Measurements from ENCODE around the gene SPON1.

Gene SPON1

DNA sequence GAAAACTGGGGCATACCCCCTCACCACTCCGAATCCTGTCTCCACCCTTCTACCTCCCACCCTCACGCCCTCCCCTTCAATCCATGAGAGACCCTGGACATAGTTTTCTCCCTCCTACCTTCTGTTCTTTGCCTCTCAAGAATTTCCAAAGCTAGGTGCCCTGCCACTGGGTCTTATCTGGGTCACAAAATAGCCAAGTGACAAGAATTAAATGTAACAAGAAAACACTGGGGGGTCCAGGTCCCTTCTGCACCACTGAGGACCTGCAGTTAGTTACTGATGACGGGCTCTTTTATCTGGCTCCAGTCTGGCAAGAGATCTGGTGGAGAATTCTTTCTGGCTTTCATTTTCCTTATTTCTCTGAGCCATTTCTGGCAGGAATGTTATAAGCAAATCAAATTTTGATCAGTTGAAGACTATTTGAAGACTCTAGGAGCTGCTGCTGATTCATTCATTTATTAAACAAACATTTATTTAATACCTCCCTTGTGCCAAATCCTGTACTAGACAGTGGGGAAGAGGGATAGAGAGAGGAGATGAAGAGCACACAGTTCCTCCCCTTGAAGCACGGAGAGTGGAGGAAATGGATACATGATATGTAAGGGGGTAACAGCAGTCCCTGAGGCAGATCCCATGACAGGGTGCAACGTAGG, 261.2 kb downstream of the SPON1 start:
- Histone ChIP-seq H3K36me3 (ENCODE audit: control insufficient read depth in 5 of 5, insufficient read depth in 5 of 5, low read length in 5 of 5) (no peaks in the 10 kb centered on the region), H3K4me3 (ENCODE audit: low read depth in 1 of 5, low read length in 5 of 5) (no peak overlapping the region), H3K27ac (ENCODE audit: low read depth, low read length) (no peak overlapping the region), H3K4me1 (ENCODE audit: control insufficient read depth in 5 of 5, insufficient read depth in 5 of 5, low read length in 5 of 5) (no peaks in the 10 kb centered on the region), H3K9me3 (ENCODE audit: control insufficient read depth in 5 of 5, low read length in 5 of 5) (peaks cover 0 to 7% (median 4%) of the 10 kb centered on the region in 5 donors), H3K9ac (ENCODE audit: low read length in 5 of 5) (no peak overlapping the region), H3K27me3 (ENCODE audit: control insufficient read depth in 5 of 5, insufficient read depth in 4 of 5, low read length in 5 of 5) (no peaks in the 10 kb centered on the region)

GRCh38 chr11:14224395-14224794, 261.9 kb downstream of the SPON1 start:
- Histone ChIP-seq H3K4me1 (ENCODE audit: control insufficient read depth in 5 of 5, insufficient read depth in 5 of 5, low read length in 5 of 5) (no peaks in the 10 kb centered on the region), H3K9ac (ENCODE audit: low read length in 5 of 5) (no peak overlapping the region), H3K27ac (ENCODE audit: low read depth, low read length) (no peak overlapping the region)

GRCh38 chr11:14225666-14226065, 263.1 kb downstream of the SPON1 start:
- Histone ChIP-seq H3K36me3 (ENCODE audit: control insufficient read depth in 5 of 5, insufficient read depth in 5 of 5, low read length in 5 of 5) (no peaks in the 10 kb centered on the region), H3K4me3 (ENCODE audit: low read depth in 1 of 5, low read length in 5 of 5) (no peak overlapping the region), H3K4me1 (ENCODE audit: control insufficient read depth in 5 of 5, insufficient read depth in 5 of 5, low read length in 5 of 5) (no peaks in the 10 kb centered on the region), H3K27me3 (ENCODE audit: control insufficient read depth in 5 of 5, insufficient read depth in 4 of 5, low read length in 5 of 5) (no peaks in the 10 kb centered on the region), H3K9ac (ENCODE audit: low read length in 5 of 5) (no peak overlapping the region), H3K27ac (ENCODE audit: low read depth, low read length) (no peak overlapping the region), H3K9me3 (ENCODE audit: control insufficient read depth in 5 of 5, low read length in 5 of 5) (peaks cover 0 to 7% (median 4%) of the 10 kb centered on the region in 5 donors)

More at GRCh38 chr11:14224395-14224794, 261.9 kb downstream of the SPON1 start:
- no peaks in the 10 kb centered on the region for H3K36me3 ChIP-seq (ENCODE audit: control insufficient read depth in 5 of 5, insufficient read depth in 5 of 5, low read length in 5 of 5)
- no peak overlapping the region for H3K4me3 ChIP-seq (ENCODE audit: low read depth in 1 of 5, low read length in 5 of 5)
- H3K9me3 ChIP-seq (ENCODE audit: control insufficient read depth in 5 of 5, low read length in 5 of 5), result peaks cover 0 to 7% (median 4%) of the 10 kb centered on the region in 5 donors
- no peaks in the 10 kb centered on the region for H3K27me3 ChIP-seq (ENCODE audit: control insufficient read depth in 5 of 5, insufficient read depth in 4 of 5, low read length in 5 of 5)

- Histone ChIP-seq H3K36me3 (ENCODE audit: control insufficient read depth in 5 of 5, insufficient read depth in 5 of 5, low read length in 5 of 5) (no peaks in the 10 kb centered on the region), H3K27me3 (ENCODE audit: control insufficient read depth in 5 of 5, insufficient read depth in 4 of 5, low read length in 5 of 5) (peaks cover 0 to 3% (median 0%) of the 10 kb centered on the region in 5 donors), H3K27ac (ENCODE audit: low read depth, low read length) (no peak overlapping the region), H3K9me3 (ENCODE audit: control insufficient read depth in 5 of 5, low read length in 5 of 5) (peaks cover 0 to 7% (median 4%) of the 10 kb centered on the region in 5 donors), H3K4me1 (ENCODE audit: control insufficient read depth in 5 of 5, insufficient read depth in 5 of 5, low read length in 5 of 5) (no peaks in the 10 kb centered on the region), H3K9ac (ENCODE audit: low read length in 5 of 5) (no peak overlapping the region), H3K4me3 (ENCODE audit: low read depth in 1 of 5, low read length in 5 of 5) (no peak overlapping the region)
Measured at GRCh38 chr11:14228356-14228755, 265.8 kb downstream of the SPON1 start.

- no peaks in the 10 kb centered on the region for H3K36me3 ChIP-seq (ENCODE audit: control insufficient read depth in 5 of 5, insufficient read depth in 5 of 5, low read length in 5 of 5)
- peaks cover 0 to 7% (median 4%) of the 10 kb centered on the region in 5 donors for H3K9me3 ChIP-seq (ENCODE audit: control insufficient read depth in 5 of 5, low read length in 5 of 5)
- H3K27me3 ChIP-seq (ENCODE audit: control insufficient read depth in 5 of 5, insufficient read depth in 4 of 5, low read length in 5 of 5), result peaks cover 0 to 3% (median 0%) of the 10 kb centered on the region in 5 donors
- no peak overlapping the region for H3K9ac ChIP-seq (ENCODE audit: low read length in 5 of 5)
- H3K27ac ChIP-seq (ENCODE audit: low read depth, low read length), result no peak overlapping the region
- H3K4me1 ChIP-seq (ENCODE audit: control insufficient read depth in 5 of 5, insufficient read depth in 5 of 5, low read length in 5 of 5), result peaks cover 0 to 2% (median 0%) of the 10 kb centered on the region in 5 donors
- no peak overlapping the region for H3K4me3 ChIP-seq (ENCODE audit: low read depth in 1 of 5, low read length in 5 of 5)
Measured at GRCh38 chr11:14229472-14229871, 266.9 kb downstream of the SPON1 start.

DNA sequence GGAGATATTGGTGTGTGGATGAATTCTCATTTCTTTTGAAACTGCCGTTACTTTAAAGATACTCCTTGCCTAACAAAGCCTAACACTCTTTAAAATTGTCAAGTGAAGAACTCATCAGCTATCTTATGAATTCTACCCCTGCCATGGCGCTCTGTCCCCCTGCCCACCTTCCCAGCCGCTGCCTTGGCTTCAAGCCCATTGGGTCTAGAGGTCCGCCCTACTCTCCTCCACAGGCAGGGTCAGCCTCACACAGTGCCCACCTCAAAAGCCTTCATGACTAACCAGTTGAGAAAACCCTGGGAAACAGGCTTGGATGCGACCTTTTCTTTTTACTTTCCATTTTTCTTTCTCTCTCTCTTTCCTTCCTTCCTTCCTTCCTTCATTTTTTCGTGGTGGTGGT, 267.9 kb downstream of the SPON1 start:
- peaks cover 0 to 3% (median 0%) of the 10 kb centered on the region in 5 donors for H3K4me1 ChIP-seq (ENCODE audit: control insufficient read depth in 5 of 5, insufficient read depth in 5 of 5, low read length in 5 of 5)
- no peaks in the 10 kb centered on the region for H3K36me3 ChIP-seq (ENCODE audit: control insufficient read depth in 5 of 5, insufficient read depth in 5 of 5, low read length in 5 of 5)
- peaks cover 0 to 7% (median 4%) of the 10 kb centered on the region in 5 donors for H3K9me3 ChIP-seq (ENCODE audit: control insufficient read depth in 5 of 5, low read length in 5 of 5)
- no peak overlapping the region for H3K4me3 ChIP-seq (ENCODE audit: low read depth in 1 of 5, low read length in 5 of 5)
- no peak overlapping the region for H3K9ac ChIP-seq (ENCODE audit: low read length in 5 of 5)
- peaks cover 0 to 3% (median 0%) of the 10 kb centered on the region in 5 donors for H3K27me3 ChIP-seq (ENCODE audit: control insufficient read depth in 5 of 5, insufficient read depth in 4 of 5, low read length in 5 of 5)
- H3K27ac ChIP-seq (ENCODE audit: low read depth, low read length), result no peak overlapping the region

DNA sequence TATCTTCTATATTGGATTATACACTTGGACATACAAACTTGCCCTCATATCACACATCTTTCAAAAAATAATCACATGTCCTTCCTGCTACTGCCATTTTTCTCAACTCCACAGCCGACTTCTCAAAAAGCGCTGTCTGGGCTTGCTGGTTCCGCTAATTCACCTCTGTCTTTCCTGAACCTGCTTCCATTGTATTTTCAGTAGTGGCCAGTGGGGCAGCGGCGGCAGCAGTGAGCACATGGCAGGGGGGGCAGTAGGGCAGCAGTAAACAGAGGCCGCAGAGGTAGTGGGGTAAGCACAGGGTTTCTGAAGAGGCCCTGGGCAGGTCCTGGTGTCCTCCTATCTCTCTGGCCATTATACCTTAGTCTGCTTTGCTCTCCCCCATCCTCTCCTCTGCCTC, 270.1 kb downstream of the SPON1 start:
- no peak overlapping the region for H3K27ac ChIP-seq (ENCODE audit: low read depth, low read length)
- H3K36me3 ChIP-seq (ENCODE audit: control insufficient read depth in 5 of 5, insufficient read depth in 5 of 5, low read length in 5 of 5), result no peaks in the 10 kb centered on the region
- no peak overlapping the region for H3K9ac ChIP-seq (ENCODE audit: low read length in 5 of 5)
- peaks cover 0 to 3% (median 0%) of the 10 kb centered on the region in 5 donors for H3K27me3 ChIP-seq (ENCODE audit: control insufficient read depth in 5 of 5, insufficient read depth in 4 of 5, low read length in 5 of 5)
- peaks cover 0 to 3% (median 0%) of the 10 kb centered on the region in 5 donors for H3K9me3 ChIP-seq (ENCODE audit: control insufficient read depth in 5 of 5, low read length in 5 of 5)
- no peak overlapping the region for H3K4me3 ChIP-seq (ENCODE audit: low read depth in 1 of 5, low read length in 5 of 5)
- peaks cover 0 to 7% (median 0%) of the 10 kb centered on the region in 5 donors for H3K4me1 ChIP-seq (ENCODE audit: control insufficient read depth in 5 of 5, insufficient read depth in 5 of 5, low read length in 5 of 5)

DNA sequence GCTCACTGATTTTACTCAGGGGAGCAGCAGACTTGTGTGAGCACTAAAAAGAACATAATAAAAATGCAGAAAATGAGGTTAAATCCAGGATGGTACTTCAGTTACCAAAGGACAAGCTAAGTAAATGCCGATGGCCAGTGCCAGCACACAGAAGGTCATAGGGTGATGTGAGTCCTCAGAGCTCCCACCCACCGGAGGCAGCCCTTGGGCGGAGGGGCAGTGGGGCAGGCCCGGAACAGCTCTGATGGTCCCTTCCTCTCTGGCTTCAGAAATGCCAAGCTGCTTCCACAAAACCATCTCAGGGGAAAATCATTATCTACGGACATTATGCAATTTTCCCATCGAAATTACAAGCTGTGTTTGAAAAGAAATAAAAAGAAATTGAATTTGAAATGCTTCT, 271.9 kb downstream of the SPON1 start:
- H3K4me1 ChIP-seq (ENCODE audit: control insufficient read depth in 5 of 5, insufficient read depth in 5 of 5, low read length in 5 of 5), result peaks cover 0 to 7% (median 0%) of the 10 kb centered on the region in 5 donors
- H3K4me3 ChIP-seq (ENCODE audit: low read depth in 1 of 5, low read length in 5 of 5), result no peak overlapping the region
- H3K27ac ChIP-seq (ENCODE audit: low read depth, low read length), result no peak overlapping the region
- peaks cover 0 to 3% (median 0%) of the 10 kb centered on the region in 5 donors for H3K27me3 ChIP-seq (ENCODE audit: control insufficient read depth in 5 of 5, insufficient read depth in 4 of 5, low read length in 5 of 5)
- no peak overlapping the region for H3K9ac ChIP-seq (ENCODE audit: low read length in 5 of 5)
- no peaks in the 10 kb centered on the region for H3K36me3 ChIP-seq (ENCODE audit: control insufficient read depth in 5 of 5, insufficient read depth in 5 of 5, low read length in 5 of 5)
- H3K9me3 ChIP-seq (ENCODE audit: control insufficient read depth in 5 of 5, low read length in 5 of 5), result no peaks in the 10 kb centered on the region

DNA sequence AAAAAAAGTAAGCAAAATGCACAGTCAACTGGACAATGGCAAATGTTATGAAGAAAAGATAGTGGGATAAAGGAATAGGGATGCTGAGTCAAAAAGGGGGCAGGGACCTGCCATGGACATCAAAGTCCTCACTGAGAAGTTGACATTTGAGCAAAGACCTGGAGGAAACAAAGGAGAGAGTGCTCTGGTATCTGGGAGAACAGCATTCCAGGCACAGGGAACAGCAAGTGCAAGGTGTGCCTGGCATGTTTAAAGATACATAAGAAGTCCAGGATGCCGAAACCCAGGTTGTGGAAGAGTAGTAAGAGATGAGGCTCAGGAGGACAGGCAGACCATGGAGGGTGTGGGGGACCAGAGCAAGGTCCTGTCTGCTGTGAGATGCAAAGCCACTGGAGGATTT, 273.2 kb downstream of the SPON1 start:
- Histone ChIP-seq H3K9ac (ENCODE audit: low read length in 5 of 5) (no peak overlapping the region), H3K9me3 (ENCODE audit: control insufficient read depth in 5 of 5, low read length in 5 of 5) (no peaks in the 10 kb centered on the region), H3K36me3 (ENCODE audit: control insufficient read depth in 5 of 5, insufficient read depth in 5 of 5, low read length in 5 of 5) (no peaks in the 10 kb centered on the region), H3K4me1 (ENCODE audit: control insufficient read depth in 5 of 5, insufficient read depth in 5 of 5, low read length in 5 of 5) (peaks cover 0 to 7% (median 0%) of the 10 kb centered on the region in 5 donors), H3K27ac (ENCODE audit: low read depth, low read length) (no peak overlapping the region), H3K4me3 (ENCODE audit: low read depth in 1 of 5, low read length in 5 of 5) (no peak overlapping the region), H3K27me3 (ENCODE audit: control insufficient read depth in 5 of 5, insufficient read depth in 4 of 5, low read length in 5 of 5) (peaks cover 0 to 3% (median 0%) of the 10 kb centered on the region in 5 donors)

- Histone ChIP-seq H3K27ac (ENCODE audit: low read depth, low read length) (no peak overlapping the region), H3K9ac (ENCODE audit: low read length in 5 of 5) (no peak overlapping the region), H3K4me1 (ENCODE audit: control insufficient read depth in 5 of 5, insufficient read depth in 5 of 5, low read length in 5 of 5) (peaks cover 0 to 18% (median 12%) of the 10 kb centered on the region in 5 donors), H3K36me3 (ENCODE audit: control insufficient read depth in 5 of 5, insufficient read depth in 5 of 5, low read length in 5 of 5) (no peaks in the 10 kb centered on the region), H3K4me3 (ENCODE audit: low read depth in 1 of 5, low read length in 5 of 5) (peak overlapping the region in 1 of 5 donors; percentile 25), H3K27me3 (ENCODE audit: control insufficient read depth in 5 of 5, insufficient read depth in 4 of 5, low read length in 5 of 5) (no peaks in the 10 kb centered on the region), H3K9me3 (ENCODE audit: control insufficient read depth in 5 of 5, low read length in 5 of 5) (no peaks in the 10 kb centered on the region)
Measured at GRCh38 chr11:14237444-14237961, 275.0 kb downstream of the SPON1 start.

Measured in subcutaneous abdominal adipose tissue (tissue), 5 donors.